Prostate gland (tissue), 2 donors: ENCODE measurements around the gene AFMID.

Experiments used
- POLR2A ChIP-seq: fragments of 450-650 bp; IDR thresholded peaks from one replicate; pipeline ENCODE4 v1.6.1; 2016; ENCODE audit warnings: antibody characterized with exemption, mild to moderate bottlenecking
- POLR2AphosphoS5 ChIP-seq: sonication (generic); formaldehyde crosslinking; IDR thresholded peaks from one replicate; pipeline ENCODE4 v1.6.1; 2017; ENCODE audit warnings: antibody characterized with exemption
- TF ChIP-seq, protein P1 (sequence below), 4 experiments: fragments of 200-600 bp in 2 of 4; fragments of 450-650 bp in 2 of 4; sonication (generic) in 2 of 4; IDR thresholded peaks; 1 replicate in 3 of 4; 2 replicates in 1 of 4; pipeline ENCODE4 v1.5.1; 2016 to 2019; ENCODE audit warnings: antibody characterized with exemption in 4 of 4, mild to moderate bottlenecking in 2 of 4, moderate library complexity in 2 of 4

DNA sequence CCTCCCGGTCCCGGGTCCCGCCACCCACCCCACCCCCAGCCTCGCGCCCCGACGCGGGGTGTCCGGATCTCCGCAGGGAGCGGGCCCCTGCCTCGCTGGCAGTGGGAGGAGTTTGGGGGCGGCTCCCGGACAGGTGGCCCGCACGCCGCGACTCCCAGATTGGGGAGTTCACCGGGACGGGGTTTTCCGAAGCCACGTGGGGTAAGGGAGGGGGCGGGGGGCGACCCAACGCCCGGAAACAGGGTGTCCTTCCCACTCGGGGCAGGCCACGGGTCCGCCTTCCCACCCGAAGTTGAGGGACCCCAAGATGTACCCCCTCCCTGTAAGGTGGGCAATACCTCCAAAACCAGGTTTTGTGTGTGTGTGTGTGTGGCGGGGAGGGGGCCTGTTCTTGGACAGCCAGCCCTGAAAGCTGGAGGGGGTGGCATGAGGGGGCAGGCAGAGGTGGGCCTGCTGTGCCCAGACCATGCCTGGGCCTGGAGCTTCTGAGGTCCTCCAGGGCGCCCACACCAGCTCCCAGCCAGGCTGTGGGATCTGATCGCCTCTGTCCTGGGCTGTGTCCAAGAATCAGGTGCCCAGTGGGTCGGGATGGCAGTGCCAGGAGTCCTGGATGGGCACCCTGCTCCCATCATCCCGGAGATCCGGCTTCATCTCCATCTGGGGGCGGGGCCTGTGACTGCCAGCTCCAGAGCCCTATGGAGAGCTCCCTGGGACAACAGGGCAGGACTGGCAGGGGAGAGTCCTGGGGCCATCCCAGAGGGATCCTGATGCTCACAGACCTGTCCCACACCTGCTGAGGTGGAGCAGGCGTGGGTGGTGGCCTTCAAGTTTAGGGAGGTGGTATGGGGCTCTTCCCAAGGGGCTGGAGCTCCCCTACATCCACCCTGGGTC is 18.0 kb upstream of the AFMID start:
- peak; percentile 34 for TF ChIP-seq POLR2AphosphoS5
- TF ChIP-seq, protein P1, sequence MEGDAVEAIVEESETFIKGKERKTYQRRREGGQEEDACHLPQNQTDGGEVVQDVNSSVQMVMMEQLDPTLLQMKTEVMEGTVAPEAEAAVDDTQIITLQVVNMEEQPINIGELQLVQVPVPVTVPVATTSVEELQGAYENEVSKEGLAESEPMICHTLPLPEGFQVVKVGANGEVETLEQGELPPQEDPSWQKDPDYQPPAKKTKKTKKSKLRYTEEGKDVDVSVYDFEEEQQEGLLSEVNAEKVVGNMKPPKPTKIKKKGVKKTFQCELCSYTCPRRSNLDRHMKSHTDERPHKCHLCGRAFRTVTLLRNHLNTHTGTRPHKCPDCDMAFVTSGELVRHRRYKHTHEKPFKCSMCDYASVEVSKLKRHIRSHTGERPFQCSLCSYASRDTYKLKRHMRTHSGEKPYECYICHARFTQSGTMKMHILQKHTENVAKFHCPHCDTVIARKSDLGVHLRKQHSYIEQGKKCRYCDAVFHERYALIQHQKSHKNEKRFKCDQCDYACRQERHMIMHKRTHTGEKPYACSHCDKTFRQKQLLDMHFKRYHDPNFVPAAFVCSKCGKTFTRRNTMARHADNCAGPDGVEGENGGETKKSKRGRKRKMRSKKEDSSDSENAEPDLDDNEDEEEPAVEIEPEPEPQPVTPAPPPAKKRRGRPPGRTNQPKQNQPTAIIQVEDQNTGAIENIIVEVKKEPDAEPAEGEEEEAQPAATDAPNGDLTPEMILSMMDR (IDR thresholded peaks at IDR 0.05) = no peak
- no peak for TF ChIP-seq POLR2A
